ENCODE measurements around the gene HS3ST5.

- TF ChIP-seq POLR2AphosphoS5 (IDR thresholded peaks at IDR 0.05; ENCODE audit: low read depth, low read length) (no peak), SPI1 (IDR thresholded peaks at IDR 0.05; ENCODE audit: low read depth, low read length) (no peak), POLR2A (IDR thresholded peaks at IDR 0.05; ENCODE audit: low read depth, low read length) (no peak), TAF1 (IDR thresholded peaks at IDR 0.05; ENCODE audit: low read depth, low read length) (no peak), POU2F2 (IDR thresholded peaks at IDR 0.05; ENCODE audit: low read depth, low read length) (no peak), PAX5 (IDR thresholded peaks at IDR 0.05; ENCODE audit: insufficient read depth, low read length, severe bottlenecking) (no peak)
Observed at GRCh38 chr6:114287461-114287860, 55.4 kb downstream of the HS3ST5 start.
